HuH-7 (cell line): ENCODE results near the gene RPL37.
"Not testable (repeated sequence)": the region's sequence is repeated elsewhere in the genome, so short reads cannot be mapped to it uniquely, and the experiment has no call there.

ENCODE experiments used
- DNase-seq: peaks from one replicate; pipeline ENCODE4 v3.0.0; 2011; ENCODE audit warnings: low spot score

The RPL37 gene

GRCh38 chr5:40834849-40835787, at the start of gene RPL37:
Gene RPL37 (minus strand): TSS chr5:40835222. CDS start chr5:40835185, 37 bp downstream.
- DNase-seq: peak; percentile 91

- not testable (repeated sequence) for DNase-seq
Observed at GRCh38 chr5:40883051-40883450, 48.0 kb upstream of the RPL37 start.

- DNase-seq: no peak
Observed at GRCh38 chr5:40882291-40882690, 47.3 kb upstream of the RPL37 start.

- no peak for DNase-seq
Observed at GRCh38 chr5:40879163-40879942, 44.3 kb upstream of the RPL37 start.

- no peak for DNase-seq
Observed at GRCh38 chr5:40877371-40877988, 42.5 kb upstream of the RPL37 start.

GRCh38 chr5:40875958-40876357, 40.9 kb upstream of the RPL37 start:
- no peak for DNase-seq

- DNase-seq: no peak
Observed at GRCh38 chr5:40873286-40873880, 38.4 kb upstream of the RPL37 start.

GRCh38 chr5:40872253-40872652, 37.2 kb upstream of the RPL37 start:
- DNase-seq: not testable (repeated sequence)

GRCh38 chr5:40871177-40871576, 36.2 kb upstream of the RPL37 start:
- DNase-seq: no peak

GRCh38 chr5:40869384-40869783, 34.4 kb upstream of the RPL37 start:
- no peak for DNase-seq

GRCh38 chr5:40866844-40867243, 31.8 kb upstream of the RPL37 start:
- no peak for DNase-seq

- DNase-seq: not testable (repeated sequence)
Observed at GRCh38 chr5:40865004-40865403, 30.0 kb upstream of the RPL37 start.

GRCh38 chr5:40860711-40861110, 25.7 kb upstream of the RPL37 start:
- DNase-seq: no peak

- DNase-seq: no peak
Observed at GRCh38 chr5:40853632-40854192, 18.7 kb upstream of the RPL37 start.

GRCh38 chr5:40847525-40847924, 12.5 kb upstream of the RPL37 start:
- DNase-seq: no peak

- DNase-seq: no peak
Observed at GRCh38 chr5:40846371-40846770, 11.3 kb upstream of the RPL37 start.

- no peak for DNase-seq
Observed at GRCh38 chr5:40844565-40844964, 9.5 kb upstream of the RPL37 start.

GRCh38 chr5:40842351-40842750, 7.3 kb upstream of the RPL37 start:
- no peak for DNase-seq

- no peak for DNase-seq
Observed at GRCh38 chr5:40841068-40841805, 6.2 kb upstream of the RPL37 start, which contains the start of gene CARD6. Gene CARD6 (plus strand): TSS chr5:40841367. CDS start chr5:40841383, 16 bp downstream.

GRCh38 chr5:40838086-40838485, 3.1 kb upstream of the RPL37 start:
- no peak for DNase-seq

GRCh38 chr5:40834391-40834848, 602 bp downstream of the RPL37 start:
- DNase-seq: no peak
